GM21381 (cell line): ENCODE data around the gene C9orf78.

Source experiments
- ATAC-seq: cut with Tn5 transposase; IDR thresholded peaks from one replicate; pipeline ENCODE4 v1.9.1; 2021; ENCODE audit warnings: mild to moderate bottlenecking, moderate library complexity; ENCODE audit not compliant: unreplicated experiment

The C9orf78 gene

DNA sequence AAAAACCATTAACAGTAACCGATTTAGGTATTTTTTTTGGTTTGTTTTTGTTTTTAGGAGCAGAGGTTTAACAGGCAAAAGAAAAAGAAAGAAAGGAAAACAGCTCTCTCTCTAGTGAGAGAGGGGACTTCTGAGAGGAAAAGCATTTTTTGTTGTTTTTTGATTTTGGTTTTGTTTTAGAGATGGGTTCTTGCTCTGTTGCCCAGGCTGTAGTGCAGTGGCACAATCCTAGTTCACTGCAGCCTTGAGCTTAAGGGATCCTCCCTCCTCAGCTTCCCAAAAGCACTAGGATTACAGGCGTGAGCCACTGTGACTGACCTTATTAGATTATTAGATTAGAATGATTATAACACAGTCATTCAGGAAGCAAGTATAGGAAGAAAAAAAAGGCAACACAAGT lies 10.3 kb upstream of the C9orf78 start:
- ATAC-seq, result no peak

DNA sequence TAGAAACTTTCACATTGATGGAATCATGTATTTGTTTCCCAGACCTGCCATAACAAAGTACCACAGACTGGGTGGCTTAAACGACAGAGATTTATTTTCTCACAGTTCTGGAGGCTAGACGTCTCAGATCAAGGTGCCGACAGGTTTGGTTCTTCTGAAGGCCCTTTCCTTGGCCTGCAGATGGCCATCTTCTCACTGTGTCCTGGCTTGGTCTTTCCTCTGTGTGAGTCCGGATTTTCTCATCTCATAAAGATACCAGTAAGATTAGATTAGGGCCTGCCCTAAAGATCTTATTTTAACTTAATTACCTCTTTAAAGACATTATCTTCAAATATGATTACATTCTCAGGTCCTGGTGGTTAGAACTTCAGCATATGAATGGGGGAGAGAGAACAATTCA lies 6.0 kb upstream of the C9orf78 start:
- no peak for ATAC-seq

DNA sequence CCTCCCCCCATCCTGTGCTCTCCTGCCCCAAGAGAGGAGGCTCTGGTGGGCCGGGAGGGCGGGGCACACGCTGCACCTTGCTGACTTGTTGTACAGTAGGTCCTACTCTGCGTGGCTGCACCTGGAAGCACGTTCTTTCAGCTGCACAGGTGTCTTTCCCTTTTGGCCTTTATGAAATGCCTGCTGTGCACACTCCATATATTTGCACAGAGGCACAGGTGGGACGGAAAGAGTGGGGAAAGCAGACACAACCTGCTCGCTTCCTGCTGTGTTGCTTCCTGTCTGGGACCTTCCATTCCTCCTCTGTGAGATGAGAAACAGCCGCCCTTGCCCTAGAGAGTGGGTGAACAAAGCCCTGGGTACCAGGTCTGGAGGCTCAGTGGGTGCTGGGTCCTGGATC lies 5.0 kb upstream of the C9orf78 start:
- ATAC-seq, result no peak

DNA sequence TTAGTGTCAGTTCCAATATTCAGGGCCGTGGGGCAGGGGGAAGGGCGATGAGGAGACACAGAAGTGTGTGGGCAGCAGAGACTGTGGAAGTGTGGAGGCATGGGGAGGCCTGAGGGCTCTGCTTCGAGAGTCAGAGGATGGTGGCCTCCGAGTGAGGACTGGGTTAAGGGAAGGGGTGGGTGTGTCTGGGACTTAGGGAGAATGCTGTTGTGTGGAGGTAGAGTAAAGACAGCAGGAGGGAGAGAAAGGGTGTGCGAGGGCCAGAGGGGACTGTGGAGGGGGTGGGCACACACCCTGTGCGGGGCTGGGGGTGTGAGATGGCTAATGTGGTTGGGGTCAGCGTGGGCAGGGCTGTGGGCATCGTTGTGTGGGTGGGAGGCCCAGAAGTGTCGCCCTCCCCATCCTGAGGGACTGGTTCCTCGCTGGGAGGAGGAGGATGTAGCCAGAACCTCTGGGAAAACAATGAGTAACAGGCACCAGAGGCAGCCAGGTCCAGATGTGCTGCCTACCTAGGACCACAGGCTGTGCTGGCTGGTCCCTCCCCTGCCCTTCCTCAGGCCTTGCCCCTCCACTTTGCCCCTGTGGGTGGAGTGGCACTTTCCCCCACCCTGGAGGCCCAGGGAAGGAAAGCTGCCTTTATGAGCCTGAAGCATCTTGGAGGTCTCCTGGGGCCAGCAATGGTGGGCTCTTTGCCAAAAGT lies 4.4 kb upstream of the C9orf78 start:
- no peak for ATAC-seq

DNA sequence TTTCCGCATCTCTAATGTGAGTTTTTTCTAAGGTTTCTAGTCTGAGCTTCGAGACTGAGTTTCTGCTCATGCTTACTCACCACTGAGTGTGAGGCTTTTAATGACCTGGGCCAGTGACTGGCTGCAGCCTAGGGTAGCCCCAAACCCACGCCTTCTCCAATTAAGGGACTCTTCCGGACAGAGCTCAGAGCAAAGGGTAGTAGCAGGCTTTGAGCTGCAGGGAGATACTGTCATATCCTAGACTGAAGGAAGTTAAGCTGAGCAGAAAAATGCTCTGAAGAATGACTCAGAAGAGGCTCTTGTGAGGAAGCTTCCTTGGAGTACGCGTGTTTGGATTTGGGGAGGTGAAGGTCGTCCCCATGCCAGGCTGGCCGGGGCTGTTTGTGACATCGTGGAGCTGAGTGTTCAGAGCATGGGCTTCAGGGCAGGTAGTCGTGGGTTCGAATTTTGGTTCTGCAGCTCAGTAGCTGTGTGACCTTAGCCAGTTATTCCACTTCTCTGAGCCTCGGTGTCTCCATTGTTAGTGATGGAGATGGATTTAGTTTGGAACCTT lies 3.7 kb upstream of the C9orf78 start:
- no peak for ATAC-seq

DNA sequence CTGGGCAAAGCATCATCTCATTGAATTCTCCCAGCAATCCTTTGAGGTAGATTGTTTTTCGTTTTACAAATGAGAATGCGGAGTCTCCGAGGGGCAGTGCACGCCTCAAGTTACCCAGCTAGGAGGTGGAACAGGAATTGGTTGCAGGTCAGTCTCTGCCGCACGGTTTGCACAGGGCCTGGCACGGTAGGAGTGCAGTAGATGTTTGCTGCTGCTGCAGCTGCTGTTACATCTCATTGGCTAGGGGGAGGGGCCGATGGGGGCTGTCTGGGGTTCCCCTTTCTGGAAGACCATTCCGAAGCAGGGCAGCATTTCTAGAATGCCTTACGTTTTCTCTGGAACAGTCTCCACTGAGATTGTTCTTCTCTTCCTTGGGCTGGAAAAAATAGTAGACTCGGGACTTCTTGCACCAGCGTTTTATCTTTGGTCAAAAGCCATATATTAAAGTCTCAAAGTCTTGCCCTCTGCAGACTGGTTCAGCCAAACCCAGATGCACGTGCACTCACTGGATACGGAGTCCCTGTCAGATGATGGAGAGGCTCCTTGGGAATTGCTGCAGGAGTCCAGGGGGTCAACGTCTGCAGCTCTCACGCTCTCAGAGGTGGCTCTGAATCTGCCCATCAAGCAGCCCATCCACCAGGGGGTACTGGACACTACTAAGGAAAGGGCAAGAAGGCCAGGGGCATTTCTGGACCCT lies 1.4 kb upstream of the C9orf78 start:
- no peak for ATAC-seq

DNA sequence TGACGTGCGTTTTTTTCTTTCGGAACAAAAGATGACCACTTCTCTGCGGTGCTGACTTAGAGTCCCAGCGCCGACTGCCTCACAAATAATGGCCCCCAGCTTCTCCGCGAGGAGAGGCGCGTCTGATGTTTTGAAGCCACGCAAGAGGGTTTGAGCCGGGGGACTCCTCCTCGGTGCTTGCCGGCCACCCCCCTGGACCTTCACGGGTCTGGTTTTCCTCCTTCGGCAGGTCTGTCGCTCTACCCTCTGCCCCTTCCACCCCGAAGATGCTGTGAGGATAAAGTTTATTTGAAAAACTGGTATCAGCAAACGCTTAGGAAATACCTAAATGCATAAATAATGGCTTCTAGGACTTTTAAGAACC lies 767 bp upstream of the C9orf78 start:
- no peak for ATAC-seq

DNA sequence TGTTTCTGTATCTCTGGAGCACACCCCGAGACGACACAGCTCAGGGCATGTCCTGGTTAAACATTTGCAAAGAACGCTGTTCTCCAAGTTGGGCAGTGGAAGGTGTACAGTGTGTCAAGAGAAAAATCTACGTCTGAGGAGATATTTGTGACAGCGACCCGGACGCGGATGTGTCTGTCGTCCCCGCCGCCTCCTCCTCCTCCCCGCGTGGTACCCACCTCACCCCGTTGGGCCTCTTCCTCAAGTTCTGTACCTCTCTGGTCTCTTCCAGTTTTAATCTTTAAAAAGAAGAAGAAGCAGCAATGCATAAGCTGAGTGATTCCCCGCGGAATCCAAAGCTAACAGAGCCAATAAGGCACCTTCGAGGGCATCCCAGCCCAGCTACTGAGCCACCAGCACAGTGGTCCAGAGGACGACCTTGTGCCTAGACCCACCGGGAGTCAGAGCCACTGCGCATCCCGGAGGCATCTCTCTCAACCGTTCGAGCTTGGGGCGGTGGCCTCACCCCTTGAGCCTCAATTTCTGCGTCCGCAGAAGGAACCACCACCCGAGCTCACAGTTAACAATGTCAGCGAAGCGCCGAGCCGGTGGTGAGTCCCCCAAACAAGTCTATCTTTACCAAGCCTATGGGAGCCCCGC lies 467 bp downstream of the C9orf78 start:
- ATAC-seq, result peak; percentile 28

DNA sequence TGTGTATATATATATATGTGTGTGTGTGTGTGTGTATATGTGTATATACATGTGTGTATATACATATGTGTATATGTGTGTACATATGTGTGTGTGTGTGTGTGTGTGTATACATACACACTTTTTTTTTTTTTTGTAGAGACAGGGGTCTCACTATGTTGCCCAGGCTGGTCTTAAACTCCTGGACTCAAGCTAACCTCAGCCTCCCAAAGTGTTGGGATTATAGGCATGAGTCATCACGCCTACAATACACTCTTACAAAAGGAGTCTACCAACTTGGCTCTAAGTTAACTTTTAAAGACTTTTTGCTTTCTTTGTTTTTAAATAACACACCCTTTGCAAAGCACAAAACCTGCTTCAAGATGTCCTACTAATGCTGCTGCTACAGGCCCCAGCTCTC lies 2.1 kb downstream of the C9orf78 start:
- no peak for ATAC-seq

DNA sequence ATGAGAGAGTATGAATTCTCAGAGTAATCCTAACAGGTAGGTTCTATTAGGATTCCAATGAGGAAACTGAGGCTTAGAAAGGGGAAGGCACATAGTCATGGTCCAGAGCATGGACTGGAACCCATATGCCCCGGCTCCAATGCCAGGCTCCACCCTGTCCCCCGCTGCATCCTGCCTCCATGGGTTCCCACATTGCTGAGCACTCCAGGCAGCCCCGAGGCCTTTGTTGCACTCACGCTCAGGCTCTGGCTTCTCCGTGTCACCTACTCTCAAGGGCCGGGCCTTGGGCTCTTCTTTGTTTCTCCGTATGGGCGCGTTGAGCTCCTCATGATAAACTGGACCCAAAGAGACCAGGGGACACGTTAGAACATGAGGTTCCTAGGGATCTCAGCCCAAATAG lies 6.1 kb downstream of the C9orf78 start:
- ATAC-seq, result no peak

DNA sequence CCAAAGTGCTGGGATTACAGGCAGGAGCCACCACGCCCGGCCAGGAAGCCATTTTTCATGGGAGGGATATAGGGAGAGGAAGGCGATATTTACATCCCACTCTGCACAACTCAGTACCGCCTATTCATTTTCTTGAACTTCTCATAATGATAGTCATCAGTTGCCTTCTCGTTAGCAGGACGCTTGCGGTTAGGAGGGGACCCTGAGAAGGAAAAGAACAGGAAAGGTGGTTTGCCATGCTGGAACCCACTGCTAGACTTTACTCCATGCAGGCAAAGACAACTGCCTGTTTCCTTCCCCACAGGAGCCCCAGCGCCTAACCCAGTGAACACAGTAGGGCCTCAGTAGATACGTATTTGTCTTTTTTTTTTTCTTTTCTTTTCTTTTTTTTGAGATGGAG lies 7.0 kb downstream of the C9orf78 start:
- no peak for ATAC-seq

DNA sequence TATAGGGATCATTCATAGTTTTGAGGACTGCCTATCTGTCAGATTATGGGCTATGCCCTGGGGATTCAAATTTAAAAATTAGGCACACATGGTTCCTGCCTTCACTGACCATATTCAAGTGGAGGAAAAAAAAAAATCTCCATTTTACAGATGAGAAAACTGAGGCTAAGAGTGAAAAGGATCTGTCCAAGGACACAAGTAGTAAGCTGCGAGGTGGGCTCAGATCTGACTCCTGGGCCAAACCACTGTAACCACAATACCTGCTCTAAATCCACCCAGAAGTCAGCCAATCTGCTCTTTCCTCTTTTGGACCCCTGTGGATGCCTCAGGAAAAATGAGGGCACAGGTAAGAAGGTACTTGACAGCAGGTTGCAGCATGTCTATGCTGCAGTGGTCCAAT lies 8.3 kb downstream of the C9orf78 start:
- no peak for ATAC-seq

DNA sequence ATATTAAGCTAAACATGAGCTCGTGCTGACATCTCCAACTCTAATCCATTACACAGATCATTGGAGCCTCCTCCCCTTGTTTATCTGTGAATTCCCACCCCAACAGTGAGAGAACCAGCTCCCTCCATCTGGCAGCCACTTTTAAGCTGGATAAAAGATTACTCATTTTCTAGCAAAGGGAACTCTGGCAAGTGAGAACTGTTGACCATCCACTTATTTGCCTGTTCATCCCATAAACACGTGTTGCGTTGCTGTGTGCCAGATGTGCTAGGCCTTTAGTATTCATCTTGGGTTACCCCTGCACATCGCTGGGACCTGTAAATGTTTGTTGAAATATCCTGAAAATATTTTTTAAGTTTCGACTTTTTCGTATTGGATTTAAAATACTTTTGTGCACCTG lies 8.7 kb downstream of the C9orf78 start:
- ATAC-seq, result no peak

DNA sequence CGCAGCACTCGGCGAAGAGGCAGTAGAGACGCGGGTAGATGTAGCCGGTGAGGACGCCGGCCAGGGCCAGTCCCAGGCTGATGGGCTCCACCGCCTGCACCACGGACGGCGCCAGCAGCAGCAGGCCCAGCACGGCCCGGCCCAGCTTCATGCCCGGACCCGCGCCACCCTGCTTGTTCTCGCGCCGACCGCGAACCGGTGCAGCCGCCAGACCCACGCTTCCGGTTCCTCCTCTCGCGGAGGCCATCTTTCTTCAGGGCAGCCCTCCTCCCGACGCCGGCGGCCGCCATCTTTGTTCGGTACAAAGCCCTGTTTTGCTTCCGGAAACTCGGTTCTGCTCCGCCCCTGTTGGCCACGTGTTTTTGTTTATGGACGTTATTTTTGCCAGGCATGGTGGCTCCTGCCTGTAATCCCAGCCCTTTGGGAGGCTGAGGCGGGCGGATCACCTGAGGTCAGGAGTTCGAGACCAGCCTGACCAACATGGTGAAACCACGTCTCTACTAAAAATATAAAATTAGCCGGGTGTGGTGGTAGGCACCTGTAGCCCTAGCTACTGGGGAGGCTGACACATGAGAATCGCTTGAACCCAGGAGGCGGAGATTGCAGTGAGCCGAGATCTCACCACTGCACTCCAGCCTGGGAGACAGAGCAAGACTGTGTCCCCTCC lies 11.0 kb downstream of the C9orf78 start, which contains the start of gene TOR1A:
TOR1A (minus strand) TSS at position 202 of the 667 bp plus-strand sequence; CDS start at position 151, 51 bp downstream.
- ATAC-seq, result peak; percentile 94

DNA sequence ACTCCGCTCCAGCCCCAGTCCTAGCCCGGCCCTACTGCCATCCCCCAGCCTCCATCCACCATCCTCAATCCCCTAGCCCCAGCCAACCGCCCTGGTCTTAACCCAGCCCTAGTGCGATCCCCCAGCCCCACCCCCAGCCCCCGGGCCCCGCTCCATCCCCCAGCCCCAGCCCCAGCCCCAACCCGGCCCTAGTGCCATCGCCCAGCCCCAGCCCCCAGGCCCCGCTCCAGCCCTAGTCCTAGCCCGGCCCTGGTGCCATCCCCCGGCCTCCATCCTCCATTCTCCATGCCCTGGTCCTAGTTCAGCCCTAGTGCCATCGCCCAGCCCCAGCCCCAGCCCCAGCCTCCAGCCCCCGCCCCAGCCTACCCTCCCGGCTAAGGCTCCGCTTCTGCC lies 11.5 kb downstream of the C9orf78 start:
- ATAC-seq, result no peak

DNA sequence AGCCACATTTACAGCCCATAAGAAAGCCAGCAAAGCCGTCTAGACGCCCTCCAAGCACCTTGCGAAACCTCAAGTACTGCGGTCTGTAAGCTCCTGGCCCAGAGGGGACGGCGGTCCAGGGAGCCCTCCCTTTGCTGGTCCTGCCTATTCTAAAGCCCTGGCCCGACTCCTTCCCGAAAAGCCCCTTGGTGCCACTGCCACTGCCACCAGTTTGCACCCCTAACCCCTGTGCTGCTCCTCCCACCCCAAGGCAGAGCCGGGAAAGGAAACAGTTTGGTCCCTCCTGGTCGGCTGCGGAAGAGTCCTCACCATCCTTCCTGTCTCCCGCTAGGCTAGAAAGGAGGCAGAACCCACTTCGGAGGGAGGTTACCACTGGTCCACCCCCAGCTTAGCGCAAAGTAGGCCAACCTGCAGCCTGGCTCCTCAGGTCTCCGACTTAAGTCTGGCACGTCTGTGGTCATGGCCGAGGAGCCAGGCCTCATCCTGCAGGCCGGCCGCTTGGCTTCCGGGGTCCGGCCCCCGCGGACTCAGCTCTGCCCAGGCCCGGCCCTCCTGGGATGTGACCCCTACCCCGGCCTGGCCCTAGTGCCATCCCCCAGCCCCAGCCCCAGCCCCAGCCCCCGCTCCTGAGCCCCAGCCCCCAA lies 12.1 kb downstream of the C9orf78 start:
- ATAC-seq, result no peak

DNA sequence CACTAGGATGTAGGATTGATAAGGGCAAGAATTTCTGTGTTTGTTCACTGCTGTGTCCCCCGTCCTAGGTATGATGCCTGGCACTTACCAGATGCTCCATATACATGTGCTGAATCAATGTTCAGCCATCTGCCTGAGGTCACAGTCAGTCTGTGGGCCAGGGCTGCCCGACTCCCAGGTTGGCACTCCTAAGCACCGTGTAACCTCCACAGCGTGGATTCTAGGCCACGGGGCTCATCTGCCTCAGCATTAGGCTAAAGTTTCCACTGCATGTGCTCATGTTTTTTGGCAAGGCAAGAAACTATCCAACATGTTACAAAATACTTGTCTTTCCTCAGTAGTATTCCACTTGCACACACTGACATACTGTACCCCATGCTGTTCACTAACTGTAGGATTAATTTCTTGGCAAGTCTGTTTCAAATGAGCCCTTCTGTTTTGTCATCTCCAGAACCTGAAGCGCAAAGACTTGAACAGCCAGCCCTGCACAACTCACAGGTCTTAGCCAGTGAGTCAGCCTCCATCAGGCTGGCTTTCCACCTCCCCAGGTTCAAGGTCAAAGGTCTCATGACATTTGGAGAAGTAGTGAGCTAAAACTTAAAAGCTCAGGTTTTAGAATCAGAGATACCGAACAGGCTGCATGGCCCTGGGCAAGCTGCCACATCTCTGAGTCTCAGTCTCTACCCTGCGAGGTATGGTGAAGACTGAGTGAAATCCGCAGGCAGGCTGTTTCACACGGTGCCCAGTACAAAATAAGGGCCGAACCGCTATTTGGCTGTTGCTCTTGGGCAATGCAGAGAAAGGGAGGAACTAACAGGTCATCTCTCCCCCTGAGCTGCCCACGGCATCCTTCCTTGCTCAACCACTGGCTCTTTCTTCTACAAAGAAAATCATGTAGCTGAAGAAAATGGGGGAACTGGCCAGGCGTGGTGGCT lies 18.3 kb downstream of the C9orf78 start:
- no peak for ATAC-seq

DNA sequence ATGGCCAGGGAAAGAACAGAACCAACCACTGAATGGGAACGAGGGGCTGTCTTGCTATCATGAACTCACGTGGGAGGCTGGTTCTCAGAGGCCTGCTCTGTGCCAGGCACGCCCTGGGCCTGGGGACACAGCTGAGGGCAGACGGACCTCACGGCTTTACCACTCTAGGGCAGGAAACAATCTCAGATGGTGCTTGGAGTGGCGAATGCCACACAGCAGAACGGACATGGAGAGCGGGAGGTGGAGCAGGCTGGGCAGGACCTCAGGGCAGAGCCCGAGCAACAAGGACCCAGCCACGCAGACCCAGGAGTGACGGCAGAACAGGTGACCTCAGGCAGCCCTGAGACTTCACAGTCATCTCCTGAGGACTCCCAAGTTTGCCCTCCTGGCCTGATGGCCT lies 19.8 kb downstream of the C9orf78 start:
- ATAC-seq, result no peak

DNA sequence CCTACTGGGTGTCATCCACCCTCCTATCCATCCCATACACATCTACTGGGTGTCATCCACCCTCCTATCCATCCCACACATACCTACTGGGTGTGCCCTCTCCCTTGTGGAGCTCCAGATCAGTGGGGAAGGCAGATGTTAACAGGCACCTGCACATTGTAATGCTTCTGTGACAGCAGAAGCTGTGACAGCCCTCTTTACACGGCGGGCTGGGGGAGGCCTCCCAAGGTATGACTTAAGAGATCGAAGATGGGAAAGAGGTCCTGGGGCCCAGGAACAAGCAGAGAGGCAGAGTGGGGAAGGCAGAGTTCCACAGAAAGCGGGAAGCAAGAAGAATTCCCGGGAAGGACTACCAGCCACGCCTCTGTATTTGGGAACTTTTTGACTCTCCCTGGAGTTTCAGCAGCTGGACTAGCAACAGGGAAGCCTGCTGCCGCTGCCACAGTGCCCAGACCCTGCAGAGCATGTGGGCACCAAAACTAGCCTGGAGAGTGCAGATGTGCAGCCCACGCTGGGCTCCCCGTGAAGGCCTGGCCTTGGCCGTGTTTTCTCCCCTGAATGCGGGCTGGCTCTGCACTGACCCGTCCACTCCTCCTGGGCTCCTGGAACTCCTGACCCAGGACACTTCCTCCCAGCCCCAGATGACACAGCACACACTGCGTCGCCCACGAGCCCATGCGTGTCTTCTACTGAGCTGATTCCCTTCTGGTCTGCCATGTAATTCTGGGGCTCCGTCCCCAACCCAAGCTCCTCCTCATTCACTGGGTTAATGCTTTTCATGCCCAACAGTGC lies 20.4 kb downstream of the C9orf78 start:
- no peak for ATAC-seq
